HG02870 (cell line): ENCODE data around the gene ZFC3H1.

Source experiments
- ATAC-seq: cut with Tn5 transposase; IDR thresholded peaks from one replicate; pipeline ENCODE4 v1.9.1; 2021; ENCODE audit warnings: mild to moderate bottlenecking, moderate library complexity; ENCODE audit not compliant: unreplicated experiment

The ZFC3H1 gene

DNA sequence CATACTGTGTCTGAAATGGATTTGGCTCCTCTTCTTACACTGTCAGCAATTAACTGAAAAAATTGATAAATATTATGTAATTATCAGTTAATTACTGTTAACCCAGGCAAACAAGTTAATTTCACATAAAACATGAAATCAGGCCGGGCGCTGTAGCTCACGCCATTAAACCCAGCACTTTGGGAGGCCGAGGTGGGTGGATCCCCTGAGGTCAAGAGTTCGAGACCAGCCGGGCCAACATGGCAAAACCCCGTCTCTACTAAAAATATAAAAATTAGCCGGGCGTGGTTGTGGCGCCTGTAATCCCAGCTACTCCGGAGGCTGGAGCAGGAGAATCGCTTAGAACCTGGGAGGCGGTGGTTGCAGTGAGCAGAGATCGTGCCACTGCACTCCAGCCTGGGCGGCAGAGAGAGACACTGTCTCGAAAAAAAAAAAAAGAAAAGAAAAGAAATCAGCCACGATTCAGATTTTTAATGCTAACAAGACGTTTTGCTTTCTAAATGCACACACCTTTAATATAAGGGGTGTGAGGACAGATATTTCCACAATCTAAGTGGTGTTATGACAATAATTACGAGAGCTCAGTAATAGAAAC is 21.8 kb upstream of the ZFC3H1 start:
- no peak for ATAC-seq

DNA sequence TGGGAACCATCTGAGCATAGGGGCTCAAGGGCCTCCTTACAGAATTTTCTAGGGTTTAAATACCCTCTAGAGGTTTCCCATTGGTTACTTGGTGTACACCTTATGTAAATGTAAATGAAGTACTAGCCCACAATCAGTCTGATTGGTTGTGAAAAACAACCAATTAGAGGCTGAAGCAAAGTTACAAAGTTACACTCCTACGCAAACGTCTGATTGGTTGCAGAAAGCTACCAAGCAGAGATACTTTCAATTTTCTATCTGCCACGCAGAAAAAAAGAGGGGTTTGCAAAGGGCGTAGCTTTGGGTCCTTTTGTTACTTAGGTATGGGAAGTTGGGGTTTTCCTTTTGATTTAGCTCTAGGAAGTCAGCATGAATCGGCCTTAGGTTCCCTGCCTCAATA is 20.4 kb upstream of the ZFC3H1 start:
- no peak for ATAC-seq

DNA sequence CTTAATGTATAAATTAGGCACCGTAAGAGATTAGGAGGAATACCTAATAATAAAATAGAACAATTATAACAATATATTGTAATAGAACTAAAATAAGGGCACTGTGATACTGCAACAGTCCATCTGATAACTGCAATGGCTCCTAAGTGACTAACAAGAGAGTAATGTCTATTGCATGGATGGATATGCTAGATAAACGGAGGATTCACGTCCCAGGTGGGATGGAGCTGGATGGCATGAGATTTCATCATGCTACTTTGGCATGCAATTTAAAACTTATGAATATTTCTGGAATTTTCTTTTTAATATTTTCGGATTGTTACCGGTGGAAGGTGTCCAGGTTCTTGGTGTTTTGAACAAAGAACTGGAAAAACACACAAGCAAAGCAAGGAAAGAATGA is 20.0 kb upstream of the ZFC3H1 start:
- no peak for ATAC-seq

DNA sequence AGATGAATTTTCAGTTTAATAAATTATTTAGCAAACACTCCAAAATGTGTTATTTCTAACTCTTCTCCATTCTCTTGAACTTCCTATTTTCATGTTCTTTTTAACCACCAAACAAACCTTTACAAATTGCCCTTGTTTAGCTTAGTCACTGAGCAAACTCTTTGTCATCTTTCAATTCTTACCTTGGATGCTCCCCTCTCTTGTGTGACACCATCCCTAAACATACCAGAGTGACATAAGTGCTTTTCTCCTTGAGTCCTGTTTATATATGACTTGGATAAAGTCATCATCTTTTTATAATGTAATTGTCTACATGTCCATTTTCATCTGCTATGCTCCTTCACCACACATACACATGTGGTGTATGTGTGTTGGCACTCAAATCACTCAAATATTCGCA is 18.8 kb upstream of the ZFC3H1 start:
- no peak for ATAC-seq

DNA sequence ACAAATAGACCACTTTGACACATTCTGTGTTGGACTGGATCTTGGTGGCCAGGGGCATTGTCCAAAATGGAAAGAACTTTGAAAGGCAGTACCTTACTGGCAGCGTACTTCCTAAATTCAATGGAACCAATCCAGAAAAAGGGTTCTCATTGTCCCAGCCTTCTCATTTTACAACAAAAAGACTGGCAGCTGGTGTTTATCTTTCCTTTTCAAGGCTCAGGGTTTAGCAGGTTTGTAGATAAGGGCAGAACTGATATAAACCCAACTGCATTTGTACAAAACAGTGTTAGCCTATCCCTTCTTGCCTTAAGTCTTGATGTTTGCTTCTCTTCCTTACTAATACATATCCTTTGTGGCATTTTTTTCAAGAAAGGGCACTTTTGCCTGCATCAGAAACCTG is 8.2 kb upstream of the ZFC3H1 start:
- no peak for ATAC-seq

DNA sequence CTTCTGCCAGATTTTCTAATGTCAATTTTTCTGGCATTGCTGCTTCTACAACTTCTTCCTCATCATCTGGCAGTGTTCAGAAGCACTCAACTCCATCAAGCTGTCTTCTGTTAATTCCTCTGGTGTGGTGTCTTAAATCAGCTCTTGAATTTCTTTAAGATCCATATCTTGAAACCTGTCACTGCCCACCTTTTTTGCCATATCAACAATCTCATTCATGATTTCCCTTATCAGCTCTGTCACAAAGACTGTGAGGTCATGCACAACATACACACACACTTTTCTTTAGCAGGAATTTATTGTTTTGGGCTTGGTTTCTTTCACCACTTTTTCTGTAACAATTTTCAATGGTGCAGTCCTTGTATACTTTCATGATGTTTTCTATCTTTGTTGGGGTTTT is 7.7 kb upstream of the ZFC3H1 start:
- no peak for ATAC-seq

DNA sequence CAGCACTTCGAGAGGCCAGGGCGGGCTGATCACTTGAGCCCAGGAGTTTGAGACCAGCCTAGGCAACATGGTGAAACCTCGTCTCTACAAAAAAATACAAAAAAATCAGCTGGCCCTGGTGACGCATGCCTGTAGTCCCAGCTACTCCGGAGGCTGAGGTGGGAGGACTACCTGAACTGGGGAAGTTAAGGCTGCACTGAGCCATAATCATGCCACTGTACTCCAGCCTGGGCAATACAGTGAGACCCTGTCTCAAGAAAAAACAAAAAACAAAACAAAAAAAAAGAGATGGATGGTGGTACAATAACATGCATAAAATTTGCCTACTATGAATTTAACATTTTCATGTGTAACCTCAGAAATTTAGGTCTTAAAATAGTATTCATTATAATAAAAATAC is 2.6 kb upstream of the ZFC3H1 start:
- ATAC-seq, result no peak

DNA sequence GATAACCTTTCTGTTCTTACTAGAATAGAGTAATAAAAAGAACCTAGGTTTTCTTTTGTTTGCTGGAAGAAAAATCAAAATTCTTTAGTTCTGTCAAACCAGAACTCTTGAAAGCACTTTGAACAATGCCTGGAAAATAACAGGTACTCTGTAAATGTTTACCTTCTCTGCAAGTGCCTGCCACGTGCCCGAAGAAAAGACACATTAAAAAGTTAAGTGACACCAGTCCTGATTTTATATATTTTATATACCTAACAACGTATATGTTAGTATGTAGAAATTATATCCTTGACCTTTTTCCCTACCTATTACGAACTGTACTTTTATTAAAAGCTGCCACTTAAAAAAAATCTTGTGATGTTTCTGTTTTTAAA is 1.4 kb upstream of the ZFC3H1 start:
- ATAC-seq, result no peak

DNA sequence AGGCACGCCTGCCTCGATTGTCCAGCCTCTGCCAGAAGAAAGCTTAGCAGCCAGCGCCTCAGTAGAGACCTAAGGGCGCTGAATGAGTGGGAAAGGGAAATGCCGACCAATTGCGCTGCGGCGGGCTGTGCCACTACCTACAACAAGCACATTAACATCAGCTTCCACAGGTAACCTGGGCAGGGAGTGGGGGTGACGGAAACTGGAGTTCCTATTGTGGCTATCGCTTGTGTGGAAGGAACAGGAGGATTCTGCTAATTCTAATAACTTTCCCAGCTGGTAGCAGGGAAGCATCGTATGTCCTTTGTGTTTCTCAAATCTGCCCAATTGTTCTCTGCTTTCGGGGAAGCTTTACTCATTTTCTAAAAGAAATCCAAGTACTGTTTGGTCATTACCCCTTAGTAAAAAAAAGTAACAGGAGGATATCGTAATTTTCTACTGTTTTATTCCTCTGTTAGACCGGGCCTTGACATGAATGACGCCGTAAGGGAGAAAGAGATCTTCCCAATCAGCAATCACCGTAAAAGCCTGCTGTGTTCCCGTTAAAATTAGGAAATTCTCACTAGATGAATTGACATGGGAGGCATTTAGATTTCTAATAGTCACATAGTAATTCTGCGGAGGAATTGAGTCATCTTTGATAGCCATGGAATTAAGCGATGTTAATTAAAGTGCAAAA is 902 bp upstream of the ZFC3H1 start:
- peak; percentile 9 for ATAC-seq

DNA sequence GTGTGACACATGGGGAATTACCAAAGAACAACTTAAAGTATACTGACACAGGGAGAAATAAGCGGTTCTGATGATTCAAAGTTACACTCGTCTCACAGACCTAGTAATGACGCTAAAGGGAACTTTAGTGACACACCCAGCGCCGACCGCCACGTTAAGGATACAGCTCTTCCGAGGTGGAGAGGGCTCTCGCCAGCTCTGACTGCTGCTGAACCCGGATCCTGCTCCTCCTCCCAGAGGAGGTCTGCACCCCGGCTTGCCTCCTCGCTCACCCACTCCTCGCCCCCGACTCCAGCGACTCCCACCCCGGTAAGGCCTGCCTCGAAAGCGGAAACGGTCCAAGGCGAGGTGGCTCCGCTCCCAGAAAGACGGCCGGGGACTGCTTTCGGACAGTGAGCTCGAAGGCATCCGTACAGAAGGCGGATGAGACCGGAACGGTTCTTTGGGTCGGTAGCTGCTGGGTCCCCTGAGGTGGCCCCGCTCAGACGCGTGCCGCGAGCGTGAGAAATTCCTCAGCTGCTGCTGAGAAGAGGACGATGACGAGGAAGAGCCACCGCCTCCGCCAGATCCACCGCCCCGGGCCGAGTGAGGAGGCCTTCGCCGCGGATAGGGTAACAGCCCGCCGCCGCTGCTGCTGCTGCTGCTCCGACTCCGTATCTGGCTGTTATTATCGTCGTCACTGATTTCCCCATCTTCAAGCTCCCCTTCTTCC is 643 bp downstream of the ZFC3H1 start:
- peak; percentile 25 for ATAC-seq

DNA sequence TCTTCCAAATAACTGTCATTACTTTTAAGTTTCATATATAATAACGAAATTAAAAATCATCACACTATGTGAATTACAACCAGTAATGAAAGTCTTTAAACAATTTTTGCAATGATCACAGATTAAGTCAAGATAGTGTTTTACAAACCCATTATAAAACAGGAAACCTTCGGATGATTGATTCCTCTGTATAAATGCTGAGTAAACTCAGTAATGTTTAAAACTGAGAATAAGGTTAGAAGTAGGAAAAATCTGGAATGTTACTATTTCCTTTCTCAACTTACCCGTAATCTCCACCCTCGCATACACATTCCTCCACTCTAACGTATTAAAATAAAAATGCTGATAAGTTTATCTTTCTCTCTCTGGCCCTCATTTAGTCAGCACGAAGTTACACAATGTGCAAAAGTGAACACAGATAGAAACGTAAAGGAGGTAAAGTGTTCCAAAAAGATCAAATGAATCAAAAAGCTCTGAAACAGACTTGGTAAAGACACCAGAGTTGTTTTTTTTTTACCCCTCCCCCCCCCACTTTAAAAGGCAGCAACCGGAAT is 1.6 kb downstream of the ZFC3H1 start:
- no peak for ATAC-seq

DNA sequence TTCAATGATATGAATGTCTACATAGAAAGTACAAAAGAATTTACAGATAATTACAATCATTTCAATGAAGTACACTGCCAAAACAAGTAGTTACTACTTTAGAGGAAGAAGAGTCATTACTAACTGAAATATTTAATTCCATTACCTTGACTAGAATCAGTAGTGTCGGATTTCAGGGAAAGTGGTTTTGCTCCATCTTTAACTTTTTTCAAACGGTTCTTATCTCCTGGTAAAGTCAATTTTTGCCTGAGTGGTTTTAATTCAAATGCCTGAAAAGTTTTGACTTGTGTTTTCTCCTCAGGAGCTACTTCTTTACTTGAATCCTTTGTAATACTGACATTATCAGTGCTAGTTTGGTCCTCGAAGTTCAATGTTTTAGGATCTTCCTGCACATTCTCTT is 6.9 kb downstream of the ZFC3H1 start:
- ATAC-seq, result no peak

DNA sequence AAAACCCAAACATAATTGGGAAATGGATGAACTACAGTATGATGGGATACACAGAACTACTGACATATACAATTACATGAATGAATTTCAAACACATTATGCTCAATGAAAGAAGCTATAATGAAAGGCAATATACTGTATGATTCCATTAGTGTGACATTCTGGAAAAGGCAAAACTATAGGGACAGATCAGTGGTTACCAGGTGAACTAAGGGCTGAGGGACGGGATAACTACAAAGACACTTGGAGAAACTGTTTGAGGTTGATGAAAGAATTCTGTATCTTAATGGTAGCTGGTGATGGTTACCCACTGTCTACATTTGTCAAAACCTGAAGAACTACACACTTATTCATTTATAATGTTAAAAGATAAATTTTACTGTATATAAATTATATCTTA is 7.7 kb downstream of the ZFC3H1 start:
- ATAC-seq, result no peak

DNA sequence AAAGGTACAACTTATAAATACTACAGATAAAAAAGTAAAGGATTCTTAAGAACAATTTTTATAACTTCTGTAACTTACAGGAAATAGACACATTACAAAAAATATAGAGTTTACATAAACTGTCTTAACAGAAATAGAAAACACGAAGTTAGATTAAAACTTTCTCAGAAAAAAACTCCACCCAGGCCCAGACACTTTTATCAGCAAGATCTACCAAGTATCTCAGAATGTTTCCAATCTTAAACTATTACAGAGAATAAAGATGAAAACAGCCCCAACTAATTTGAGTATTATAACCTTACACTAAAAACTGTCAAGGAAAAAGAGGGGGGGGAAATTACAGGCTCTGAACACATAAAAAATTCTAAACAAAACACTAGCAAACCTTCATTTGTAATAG is 8.2 kb downstream of the ZFC3H1 start:
- no peak for ATAC-seq

DNA sequence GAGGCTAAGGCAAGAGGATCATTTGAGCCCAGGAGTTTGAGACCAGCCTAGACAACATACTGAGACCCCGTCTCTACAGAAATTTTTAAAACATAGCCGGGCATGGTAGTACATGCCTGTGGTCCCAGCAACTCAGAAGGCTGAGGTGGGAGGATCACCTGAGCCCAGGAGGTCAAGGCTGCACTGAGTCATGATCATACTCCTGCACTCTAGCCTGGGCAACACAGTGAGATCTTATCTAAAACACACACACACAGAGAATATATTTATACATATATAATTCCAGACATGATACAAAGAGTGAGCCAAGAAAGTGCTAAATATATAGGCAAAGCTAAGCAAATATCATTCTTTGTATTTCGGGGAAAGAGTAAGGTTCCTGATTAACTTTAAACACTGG is 9.4 kb downstream of the ZFC3H1 start:
- ATAC-seq, result no peak

DNA sequence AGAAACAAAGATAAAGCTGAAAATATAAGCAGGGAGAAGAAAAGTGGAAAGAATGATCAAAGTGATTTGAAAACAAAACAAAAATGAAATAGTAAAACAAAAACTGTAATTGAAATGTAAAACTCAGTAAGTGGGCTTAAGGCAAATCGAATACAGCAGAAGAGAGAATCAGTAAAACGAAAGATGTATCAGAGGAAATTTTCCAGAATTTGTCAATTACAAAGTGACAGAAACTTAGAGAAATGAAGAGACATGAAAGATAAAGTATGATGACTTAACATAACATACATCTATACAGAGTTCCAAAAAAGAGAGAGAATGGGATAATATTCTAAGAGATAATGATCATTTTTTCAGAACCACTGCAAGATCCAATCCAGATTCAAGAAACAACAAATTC is 10.5 kb downstream of the ZFC3H1 start:
- no peak for ATAC-seq

DNA sequence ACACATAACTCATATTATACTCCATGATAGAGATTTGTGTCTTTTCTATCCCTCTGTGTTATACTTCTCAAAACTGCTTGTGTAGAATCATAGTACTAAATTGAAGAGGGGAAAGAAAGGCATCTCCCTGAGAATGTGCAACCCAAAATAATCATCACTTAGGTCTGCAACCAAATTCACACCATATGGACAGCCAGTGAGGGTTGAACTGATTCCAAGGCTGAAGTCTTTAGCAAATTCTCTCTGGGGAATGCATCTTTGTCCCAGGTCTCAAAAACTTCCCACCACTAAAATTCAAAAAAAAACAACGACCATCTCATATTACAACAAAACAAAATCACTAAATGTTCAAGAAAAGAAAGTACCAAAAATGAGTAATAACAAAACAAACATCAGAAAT is 11.0 kb downstream of the ZFC3H1 start:
- no peak for ATAC-seq

DNA sequence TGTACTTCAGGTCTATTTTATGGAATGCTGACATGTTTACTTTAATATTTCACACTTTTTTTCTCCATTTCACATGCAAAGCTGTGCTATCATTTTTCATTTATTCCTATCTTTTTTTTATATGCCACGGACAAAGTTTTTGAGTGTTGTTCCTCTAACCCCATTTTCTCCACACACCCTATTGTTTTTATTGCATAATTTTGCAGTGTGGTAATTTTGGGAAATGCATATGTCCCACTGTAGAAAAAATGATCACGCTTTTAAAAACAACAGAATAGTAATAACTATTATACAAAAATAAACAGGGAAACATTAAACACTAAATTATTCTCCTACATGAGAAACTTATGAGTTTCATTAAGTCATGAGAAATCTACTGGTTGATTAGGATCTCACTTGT is 14.2 kb downstream of the ZFC3H1 start:
- ATAC-seq, result no peak

DNA sequence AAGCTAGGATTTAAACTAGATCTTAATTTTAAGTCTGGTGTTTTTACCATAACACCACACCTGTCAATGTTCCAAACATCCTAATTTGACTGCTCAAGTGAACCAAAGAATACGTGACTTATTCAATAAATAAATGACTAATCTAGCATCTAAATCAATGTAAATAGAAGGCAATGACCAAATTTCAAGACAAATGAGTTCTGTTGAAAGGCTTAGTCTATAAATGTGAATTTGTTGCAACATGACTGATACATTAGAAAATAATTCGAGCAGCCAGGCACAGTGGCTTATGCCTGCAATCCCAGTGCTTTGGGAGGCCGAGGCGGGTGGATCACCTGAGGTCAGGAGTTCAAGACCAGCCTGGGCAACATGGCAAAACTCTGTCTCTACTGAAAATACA is 15.1 kb downstream of the ZFC3H1 start:
- ATAC-seq, result no peak

DNA sequence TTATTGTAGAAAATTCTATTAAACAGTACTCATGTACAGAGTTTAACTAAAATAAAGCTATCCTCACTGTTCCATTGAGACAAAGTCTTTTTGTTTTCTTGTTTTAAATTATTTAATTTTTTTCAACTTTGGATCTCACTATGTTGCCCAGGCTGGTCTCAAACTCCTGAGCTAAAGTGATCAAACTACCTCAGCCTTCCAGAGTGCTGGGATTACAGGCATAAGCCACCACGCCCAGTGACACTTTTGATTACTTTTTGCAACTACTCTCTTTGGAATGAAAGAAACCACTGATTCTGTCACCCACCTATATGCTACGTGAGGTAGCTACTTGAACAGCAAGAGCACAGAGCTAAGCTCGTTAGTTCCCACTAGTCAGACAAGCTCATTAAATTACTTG is 17.1 kb downstream of the ZFC3H1 start:
- no peak for ATAC-seq

DNA sequence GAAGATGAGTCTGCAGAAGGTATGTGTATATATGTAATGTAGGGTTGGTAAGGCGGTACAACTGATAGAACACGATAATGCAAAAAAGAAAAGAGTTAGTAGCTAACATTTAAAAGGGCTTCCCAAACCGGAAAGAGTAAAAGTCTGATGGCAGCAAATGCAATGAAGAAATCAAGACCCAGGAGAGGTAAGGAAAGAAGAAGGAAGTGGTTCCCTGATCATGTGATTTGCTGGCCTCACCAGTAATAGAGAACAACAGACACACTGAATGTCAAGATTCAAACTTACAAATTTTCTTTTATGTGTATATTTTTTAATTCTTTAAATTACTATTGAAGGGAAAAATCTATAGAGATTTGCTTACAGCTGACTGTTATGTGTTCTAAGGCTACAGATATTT is 18.4 kb downstream of the ZFC3H1 start:
- ATAC-seq, result no peak

DNA sequence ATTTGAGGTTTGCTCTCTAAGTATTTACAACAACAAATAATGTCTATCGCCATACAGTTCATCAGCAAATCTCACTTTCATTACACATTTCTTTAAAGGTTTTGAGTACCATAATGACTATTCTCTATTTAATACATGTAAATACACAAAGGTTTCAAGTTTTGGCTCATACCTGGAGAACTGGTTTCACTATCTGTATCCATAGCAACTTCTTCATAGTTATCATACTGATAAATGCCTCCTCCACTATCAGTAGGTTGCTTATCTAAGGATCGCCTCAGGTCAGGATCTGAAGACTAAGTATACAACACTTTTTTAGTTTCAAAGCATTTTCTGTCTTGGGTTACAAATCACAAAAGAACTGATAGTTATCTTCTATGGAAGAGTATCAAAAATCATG is 21.4 kb downstream of the ZFC3H1 start:
- ATAC-seq, result peak; percentile 93
